NCI-H2081 treated with DMSO at 0.1 percent for 48 hours (cell line): ENCODE data around the gene PCDHGA1.

Experiments
- DNase-seq: peaks from one replicate; lab custom pipeline; 2025; lab: John Stamatoyannopoulos, UW

The PCDHGA1 gene

GRCh38 chr5:141439411-141440141 is 109.3 kb downstream of the PCDHGA1 start:
- DNase-seq, result no peak

GRCh38 chr5:141440341-141440740 is 110.0 kb downstream of the PCDHGA1 start:
- no peak for DNase-seq

DNA sequence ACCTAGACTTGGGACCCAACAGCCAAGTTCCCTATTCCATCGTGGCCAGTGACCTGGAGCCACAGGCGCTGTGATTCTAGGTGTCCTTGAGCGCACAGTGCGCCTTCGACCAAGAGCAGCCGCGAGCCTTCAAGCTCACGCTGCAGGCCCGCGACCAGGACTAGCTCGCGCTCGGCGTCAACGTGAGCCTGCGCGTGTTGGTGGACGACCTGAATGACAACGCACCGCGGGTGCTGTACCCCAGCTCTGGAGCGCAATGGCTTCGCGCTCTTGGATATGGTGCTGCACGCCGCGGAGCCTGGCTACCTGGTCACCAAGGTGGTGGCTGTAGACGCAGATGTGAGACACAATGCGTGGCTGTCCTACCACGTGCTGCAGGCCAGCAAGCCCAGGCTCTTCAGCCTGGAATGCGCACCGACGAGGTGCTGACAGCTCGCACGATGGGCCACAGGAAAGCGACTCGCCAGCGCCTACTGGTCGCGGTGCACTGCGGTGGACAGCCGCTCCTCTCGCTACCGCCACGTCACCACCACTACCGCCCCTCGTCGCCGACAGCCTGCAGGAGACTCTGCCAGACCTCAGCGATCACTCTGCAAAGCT is 111.4 kb downstream of the PCDHGA1 start:
- no peak for DNase-seq

- DNase-seq, result no peak
These were observed 135.0 kb downstream of the PCDHGA1 start for GRCh38 chr5:141465351-141465750.

GRCh38 chr5:141475625-141476131 is 145.4 kb downstream of the PCDHGA1 start, which contains the start of gene PCDHGC3:
TSS of gene PCDHGC3 (plus strand) at chr5:141475966. CDS start at chr5:141476117, 151 bp downstream.
- peak; percentile 44 for DNase-seq

GRCh38 chr5:141476132-141476911 is 146.0 kb downstream of the PCDHGA1 start:
- DNase-seq, result no peak

DNA sequence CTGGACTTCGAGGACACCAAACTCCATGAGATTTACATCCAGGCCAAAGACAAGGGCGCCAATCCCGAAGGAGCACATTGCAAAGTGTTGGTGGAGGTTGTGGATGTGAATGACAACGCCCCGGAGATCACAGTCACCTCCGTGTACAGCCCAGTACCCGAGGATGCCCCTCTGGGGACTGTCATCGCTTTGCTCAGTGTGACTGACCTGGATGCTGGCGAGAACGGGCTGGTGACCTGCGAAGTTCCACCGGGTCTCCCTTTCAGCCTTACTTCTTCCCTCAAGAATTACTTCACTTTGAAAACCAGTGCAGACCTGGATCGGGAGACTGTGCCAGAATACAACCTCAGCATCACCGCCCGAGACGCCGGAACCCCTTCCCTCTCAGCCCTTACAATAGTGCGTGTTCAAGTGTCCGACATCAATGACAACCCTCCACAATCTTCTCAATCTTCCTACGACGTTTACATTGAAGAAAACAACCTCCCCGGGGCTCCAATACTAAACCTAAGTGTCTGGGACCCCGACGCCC is 146.8 kb downstream of the PCDHGA1 start:
- DNase-seq, result no peak

GRCh38 chr5:141477815-141478214 is 147.5 kb downstream of the PCDHGA1 start:
- no peak for DNase-seq

GRCh38 chr5:141478321-141478945 is 148.1 kb downstream of the PCDHGA1 start:
- DNase-seq, result no peak

DNA sequence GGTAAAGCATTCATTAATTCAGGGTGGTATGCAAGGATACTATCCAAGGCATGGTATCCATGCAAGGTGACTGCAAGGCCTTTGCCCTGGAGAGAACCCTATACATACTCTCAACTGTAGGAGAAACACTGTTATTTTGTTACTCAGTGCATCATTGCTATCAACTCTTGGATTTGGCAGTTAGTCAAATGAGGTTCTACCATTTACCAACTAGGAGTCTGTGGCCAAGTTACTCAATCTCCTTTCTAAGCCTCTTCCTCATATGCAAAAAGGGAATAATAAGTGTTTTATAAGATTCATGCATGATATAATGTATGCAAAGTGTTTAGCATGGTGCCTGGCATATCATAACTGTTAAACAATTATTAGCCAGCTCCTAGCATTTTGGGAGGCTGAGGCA is 149.5 kb downstream of the PCDHGA1 start:
- no peak for DNase-seq

DNA sequence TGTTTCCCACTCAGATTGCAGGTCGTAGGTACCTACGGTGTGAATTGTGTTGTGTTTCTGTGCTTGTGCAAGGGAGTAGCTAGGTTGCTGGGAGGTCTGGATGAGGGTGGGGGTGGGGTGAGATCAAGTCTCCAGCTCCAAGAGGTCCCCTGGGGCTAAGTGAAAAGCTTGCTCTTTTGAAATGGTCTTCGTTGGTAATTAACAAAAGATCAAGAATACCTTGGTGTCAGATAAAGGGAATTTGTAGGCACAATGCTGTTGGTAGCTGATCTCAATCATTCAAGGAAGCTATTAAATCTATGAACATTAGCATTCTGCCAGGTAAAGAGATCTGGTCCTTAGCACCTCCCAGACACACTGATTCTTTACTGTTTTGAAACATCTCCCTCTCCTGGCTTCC is 153.6 kb downstream of the PCDHGA1 start:
- no peak for DNase-seq

DNA sequence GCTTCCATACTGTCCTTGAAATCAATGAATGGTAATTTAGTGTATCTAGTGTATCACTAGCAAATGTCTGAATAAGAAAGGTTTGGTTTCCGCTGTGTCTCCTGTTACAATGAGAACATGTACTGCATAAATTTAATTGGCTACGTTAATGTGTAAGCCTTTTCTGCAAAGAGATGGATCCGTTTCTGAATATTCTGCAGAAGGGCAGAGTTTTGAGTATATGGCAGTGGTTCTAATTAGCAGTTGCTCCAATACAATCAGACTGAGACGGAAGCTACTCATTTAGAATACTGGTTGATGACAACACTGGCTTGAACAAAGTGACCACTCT is 154.0 kb downstream of the PCDHGA1 start:
- no peak for DNase-seq

GRCh38 chr5:141484641-141485311 is 154.5 kb downstream of the PCDHGA1 start, which contains the start of gene PCDHGC4:
TSS of gene PCDHGC4 (plus strand) at chr5:141485030. CDS start at chr5:141485174, 144 bp downstream.
- DNase-seq, result no peak

- no peak for DNase-seq
These were observed 155.2 kb downstream of the PCDHGA1 start for GRCh38 chr5:141485321-141486055.

- DNase-seq, result no peak
These were observed 155.8 kb downstream of the PCDHGA1 start for GRCh38 chr5:141486091-141486490.

- no peak for DNase-seq
These were observed 156.8 kb downstream of the PCDHGA1 start for GRCh38 chr5:141487131-141487530.

DNA sequence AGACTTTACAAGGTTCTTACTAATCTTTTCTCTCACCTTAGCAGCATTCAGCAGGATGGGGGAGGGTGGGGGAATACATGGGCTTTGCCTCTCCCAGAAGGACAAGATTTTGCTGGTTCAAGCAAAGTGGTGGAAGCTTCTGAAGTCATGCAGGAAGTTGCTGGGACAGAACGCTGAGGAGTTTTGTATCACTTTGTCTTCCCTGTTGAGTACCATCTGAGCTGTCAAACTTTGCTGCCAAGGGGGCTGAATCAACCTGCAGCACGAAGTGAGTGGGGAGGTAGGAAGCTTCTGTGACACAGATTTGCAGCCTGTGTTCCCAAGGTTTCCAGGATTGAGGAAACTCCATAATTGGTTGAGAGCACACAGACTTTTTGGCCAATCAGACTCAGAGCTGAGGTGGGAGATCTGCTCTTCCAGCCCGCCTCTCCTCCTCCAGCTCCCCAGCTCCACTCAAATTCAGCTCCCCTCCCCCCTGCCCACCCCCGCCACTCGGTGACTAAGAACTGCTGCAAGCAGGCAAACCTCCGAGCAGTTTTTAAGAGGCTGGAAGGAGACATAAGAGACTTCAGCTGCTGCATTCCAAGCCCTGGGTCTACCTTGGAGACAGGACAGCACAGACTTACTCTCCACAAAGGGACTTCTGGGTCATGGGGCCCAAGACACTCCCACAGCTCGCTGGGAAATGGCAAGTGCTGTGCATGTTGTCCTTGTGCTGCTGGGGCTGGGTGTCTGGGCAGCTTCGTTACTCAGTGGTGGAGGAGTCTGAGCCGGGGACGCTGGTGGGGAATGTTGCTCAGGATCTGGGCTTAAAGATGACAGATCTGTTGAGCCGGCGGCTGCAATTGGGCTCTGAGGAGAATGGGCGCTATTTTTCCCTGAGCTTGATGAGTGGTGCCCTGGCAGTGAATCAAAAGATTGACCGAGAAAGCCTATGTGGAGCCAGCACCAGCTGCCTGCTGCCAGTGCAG is 158.6 kb downstream of the PCDHGA1 start, which contains the start of gene PCDHGC5:
PCDHGC5 (plus strand) TSS at position 491 of the 971 bp plus-strand sequence; CDS start at position 651, 160 bp downstream.
- no peak for DNase-seq

GRCh38 chr5:141489841-141490240 is 159.5 kb downstream of the PCDHGA1 start:
- DNase-seq, result no peak

- no peak for DNase-seq
These were observed 160.0 kb downstream of the PCDHGA1 start for GRCh38 chr5:141490271-141490670.
